Retina (tissue), 1 donor: ENCODE results near the gene SAP30.
A peak's percentile ranks its signal among the peaks of the same experiment; 100 is the strongest.

Experiments
- DNase-seq: peaks from one replicate; pipeline ENCODE4 v3.0.0-alpha.2; 2016

The SAP30 gene

GRCh38 chr4:173367946-173368345 is 2.8 kb upstream of the SAP30 start:
- peak; percentile 9 for DNase-seq

GRCh38 chr4:173370130-173370476 is 651 bp upstream of the SAP30 start:
- DNase-seq, result no peak

- DNase-seq, result peak; percentile 92
Measured at GRCh38 chr4:173371292-173372192, 788 bp downstream of the SAP30 start.

GRCh38 chr4:173374588-173374987 is 3.8 kb downstream of the SAP30 start:
- DNase-seq, result no peak

- no peak for DNase-seq
Measured at GRCh38 chr4:173379929-173380328, 9.2 kb downstream of the SAP30 start.

- no peak for DNase-seq
Measured at GRCh38 chr4:173380987-173381386, 10.2 kb downstream of the SAP30 start.

GRCh38 chr4:173381610-173382009 is 10.9 kb downstream of the SAP30 start:
- DNase-seq, result no peak

GRCh38 chr4:173382349-173382748 is 11.6 kb downstream of the SAP30 start:
- DNase-seq, result no peak

GRCh38 chr4:173386751-173387150 is 16.0 kb downstream of the SAP30 start:
- no peak for DNase-seq

GRCh38 chr4:173391701-173392100 is 20.9 kb downstream of the SAP30 start:
- no peak for DNase-seq

GRCh38 chr4:173397604-173398003 is 26.9 kb downstream of the SAP30 start:
- DNase-seq, result no peak

GRCh38 chr4:173398220-173398619 is 27.5 kb downstream of the SAP30 start:
- DNase-seq, result no peak

GRCh38 chr4:173398779-173399415 is 28.1 kb downstream of the SAP30 start, which contains the start of gene SCRG1:
TSS of gene SCRG1 (minus strand) at chr4:173399116. CDS start at chr4:173391414, 7,702 bp downstream.
- DNase-seq, result no peak

- DNase-seq, result no peak
Measured at GRCh38 chr4:173401063-173401462, 30.3 kb downstream of the SAP30 start.

- no peak for DNase-seq
Measured at GRCh38 chr4:173403051-173403450, 32.3 kb downstream of the SAP30 start.

- DNase-seq, result no peak
Measured at GRCh38 chr4:173404296-173404865, 33.6 kb downstream of the SAP30 start.

GRCh38 chr4:173405840-173406606 is 35.3 kb downstream of the SAP30 start:
- DNase-seq, result no peak

- DNase-seq, result no peak
Measured at GRCh38 chr4:173410079-173410478, 39.3 kb downstream of the SAP30 start.

- DNase-seq, result no peak
Measured at GRCh38 chr4:173411106-173411693, 40.4 kb downstream of the SAP30 start.

GRCh38 chr4:173413036-173413435 is 42.3 kb downstream of the SAP30 start:
- no peak for DNase-seq

- peak; percentile 8 for DNase-seq
Measured at GRCh38 chr4:173414456-173414855, 43.7 kb downstream of the SAP30 start.

GRCh38 chr4:173415092-173415491 is 44.3 kb downstream of the SAP30 start:
- peak; percentile 33 for DNase-seq
